OCI-M1 (cell line): Measurements from ENCODE around the gene MAPK1IP1L.
"Not testable (repeated sequence)": the region's sequence is repeated elsewhere in the genome, so short reads cannot be mapped to it uniquely, and the experiment has no call there.

Source experiments
- DNase-seq: peaks from one replicate; lab custom pipeline; 2025; lab: John Stamatoyannopoulos, UW

Gene MAPK1IP1L

GRCh38 chr14:55054098-55054497, 2.7 kb downstream of the MAPK1IP1L start:
- no peak for DNase-seq

- no peak for DNase-seq
Observed at GRCh38 chr14:55057919-55058318, 6.5 kb downstream of the MAPK1IP1L start.

GRCh38 chr14:55059333-55059732, 7.9 kb downstream of the MAPK1IP1L start:
- no peak for DNase-seq

- no peak for DNase-seq
Observed at GRCh38 chr14:55062517-55063351, 11.3 kb downstream of the MAPK1IP1L start.

- not testable (repeated sequence) for DNase-seq
Observed at GRCh38 chr14:55064896-55065295, 13.4 kb downstream of the MAPK1IP1L start.

GRCh38 chr14:55065411-55065810, 14.0 kb downstream of the MAPK1IP1L start:
- DNase-seq: no peak

GRCh38 chr14:55066223-55066622, 14.8 kb downstream of the MAPK1IP1L start:
- no peak for DNase-seq

- DNase-seq: no peak
Observed at GRCh38 chr14:55070981-55071411, 19.5 kb downstream of the MAPK1IP1L start.

GRCh38 chr14:55071870-55072640, 20.6 kb downstream of the MAPK1IP1L start:
- no peak for DNase-seq

GRCh38 chr14:55073856-55074255, 22.4 kb downstream of the MAPK1IP1L start:
- DNase-seq: peak; percentile 15

- DNase-seq: peak; percentile 16
Observed at GRCh38 chr14:55074662-55075061, 23.2 kb downstream of the MAPK1IP1L start.

GRCh38 chr14:55075628-55076175, 24.3 kb downstream of the MAPK1IP1L start:
- DNase-seq: no peak

- no peak for DNase-seq
Observed at GRCh38 chr14:55077170-55078151, 26.0 kb downstream of the MAPK1IP1L start.

- DNase-seq: not testable (repeated sequence)
Observed at GRCh38 chr14:55079961-55080360, 28.5 kb downstream of the MAPK1IP1L start.

GRCh38 chr14:55084401-55085059, 33.1 kb downstream of the MAPK1IP1L start:
- no peak for DNase-seq

GRCh38 chr14:55085060-55085660, 33.7 kb downstream of the MAPK1IP1L start:
- DNase-seq: no peak

- no peak for DNase-seq
Observed at GRCh38 chr14:55086938-55087337, 35.5 kb downstream of the MAPK1IP1L start.

GRCh38 chr14:55088356-55088755, 36.9 kb downstream of the MAPK1IP1L start:
- DNase-seq: no peak

- no peak for DNase-seq
Observed at GRCh38 chr14:55092341-55092740, 40.9 kb downstream of the MAPK1IP1L start.

- DNase-seq: no peak
Observed at GRCh38 chr14:55094292-55095157, 43.1 kb downstream of the MAPK1IP1L start.
